CD4-positive, alpha-beta memory T cell (primary cell): ENCODE data around the gene MRPS6. TPM values are rescaled to one million over a fixed set of nuclear protein-coding genes. Genes with fewer than 3 reads are reported as not detected.
A peak's percentile ranks its signal among the peaks of the same experiment; 100 is the strongest.

ENCODE experiments used
- CTCF ChIA-PET: fragments of 350-600 bp; sonication (Branson Sonifier 250); formaldehyde crosslinking; loops from one replicate; lab custom pipeline; 2021; ENCODE audit warnings: inconsistent platforms; ENCODE audit not compliant: partially characterized antibody; lab: Charles Lee
- POLR2A ChIA-PET: fragments of 350-600 bp; sonication (Branson Sonifier 250); formaldehyde crosslinking; loops from one replicate; lab custom pipeline; 2021; ENCODE audit not compliant: partially characterized antibody; lab: Charles Lee
- DNase-seq, 5 donors: peaks; one replicate each; pipeline versions ENCODE4 v3.0.0 to v3.0.0-alpha.2; 2020 to 2022; ENCODE audit warnings: mixed read lengths in 1 of 5
- H3K27ac ChIP-seq: one replicate; pipeline ENCODE4 v1.7.0; 2013; ENCODE audit warnings: low read depth, low read length
- H3K27me3 ChIP-seq: 2 replicates; pipeline ENCODE4 v1.7.0; 2013; ENCODE audit warnings: mild to moderate bottlenecking, low read length, moderate library complexity; ENCODE audit not compliant: insufficient read depth
- H3K36me3 ChIP-seq: 2 replicates; pipeline ENCODE4 v1.7.0; 2013; ENCODE audit warnings: mild to moderate bottlenecking, low read length, moderate library complexity; ENCODE audit not compliant: insufficient read depth
- H3K4me1 ChIP-seq: 2 replicates; pipeline ENCODE4 v1.7.0; 2013; ENCODE audit warnings: mild to moderate bottlenecking, low read length, moderate library complexity; ENCODE audit not compliant: insufficient read depth
- H3K4me3 ChIP-seq, 2 donors: one replicate each; pipeline ENCODE4 v1.7.0; 2013; ENCODE audit warnings: low read length in 2 of 2, mild to moderate bottlenecking in 1 of 2
- H3K9me3 ChIP-seq, 2 donors: one replicate each; pipeline ENCODE4 v1.7.0; 2013; ENCODE audit warnings: low read length in 2 of 2, control low read depth in 1 of 2; ENCODE audit not compliant: control insufficient read depth in 1 of 2
- H3K27ac Mint-ChIP-seq, 7 donors: one replicate each; pipeline ENCODE4 v1.8.0; 2020 to 2021; ENCODE audit warnings: mixed read lengths in 7 of 7, mild to moderate bottlenecking in 6 of 7, inconsistent platforms in 3 of 7, moderate library complexity in 3 of 7
- H3K27me3 Mint-ChIP-seq, 2 donors: one replicate each; pipeline ENCODE4 v1.8.0; 2020 to 2021; ENCODE audit warnings: mixed read lengths in 2 of 2
- H3K36me3 Mint-ChIP-seq, 2 donors: one replicate each; pipeline ENCODE4 v1.8.0; 2020 to 2021; ENCODE audit warnings: mixed read lengths in 2 of 2, inconsistent platforms in 1 of 2, mild to moderate bottlenecking in 1 of 2
- H3K4me1 Mint-ChIP-seq, 4 donors: one replicate each; pipeline ENCODE4 v1.8.0; 2020 to 2021; ENCODE audit warnings: mixed read lengths in 4 of 4, mild to moderate bottlenecking in 1 of 4
- H3K4me3 Mint-ChIP-seq, 8 donors: one replicate each; pipeline ENCODE4 v1.8.0; 2020 to 2021; ENCODE audit warnings: mixed read lengths in 8 of 8, mild to moderate bottlenecking in 7 of 8, moderate library complexity in 6 of 8, inconsistent platforms in 3 of 8
- H3K9me3 Mint-ChIP-seq, 8 donors: one replicate each; pipeline ENCODE4 v1.8.0; 2020 to 2021; ENCODE audit warnings: mixed read lengths in 8 of 8, mild to moderate bottlenecking in 5 of 8, inconsistent platforms in 3 of 8, moderate library complexity in 1 of 8
- intact Hi-C: fragments of 100-400 bp; cut with micrococcal nuclease; formaldehyde crosslinking; loops from one replicate; pipeline ENCODE4 v1.15.1; 2023
- polyA plus RNA-seq, 2 donors: library from polyadenylated mRNA; unstranded; fragments of 300-500 nt; fragmentation: Illumina TruSeq; gene quantifications; one replicate each; pipeline ENCODE4 v1.2.3, GENCODE V29; 2021
- total RNA-seq, 2 experiments: library from RNA; stranded (reverse); gene quantifications; one replicate each; pipeline ENCODE4 v1.2.3, GENCODE V29; 2021

Gene MRPS6
- total and polyA plus RNA-seq, 4 experiments from 2014 or later, result 76.9 to 160 (median 108) TPM

DNA sequence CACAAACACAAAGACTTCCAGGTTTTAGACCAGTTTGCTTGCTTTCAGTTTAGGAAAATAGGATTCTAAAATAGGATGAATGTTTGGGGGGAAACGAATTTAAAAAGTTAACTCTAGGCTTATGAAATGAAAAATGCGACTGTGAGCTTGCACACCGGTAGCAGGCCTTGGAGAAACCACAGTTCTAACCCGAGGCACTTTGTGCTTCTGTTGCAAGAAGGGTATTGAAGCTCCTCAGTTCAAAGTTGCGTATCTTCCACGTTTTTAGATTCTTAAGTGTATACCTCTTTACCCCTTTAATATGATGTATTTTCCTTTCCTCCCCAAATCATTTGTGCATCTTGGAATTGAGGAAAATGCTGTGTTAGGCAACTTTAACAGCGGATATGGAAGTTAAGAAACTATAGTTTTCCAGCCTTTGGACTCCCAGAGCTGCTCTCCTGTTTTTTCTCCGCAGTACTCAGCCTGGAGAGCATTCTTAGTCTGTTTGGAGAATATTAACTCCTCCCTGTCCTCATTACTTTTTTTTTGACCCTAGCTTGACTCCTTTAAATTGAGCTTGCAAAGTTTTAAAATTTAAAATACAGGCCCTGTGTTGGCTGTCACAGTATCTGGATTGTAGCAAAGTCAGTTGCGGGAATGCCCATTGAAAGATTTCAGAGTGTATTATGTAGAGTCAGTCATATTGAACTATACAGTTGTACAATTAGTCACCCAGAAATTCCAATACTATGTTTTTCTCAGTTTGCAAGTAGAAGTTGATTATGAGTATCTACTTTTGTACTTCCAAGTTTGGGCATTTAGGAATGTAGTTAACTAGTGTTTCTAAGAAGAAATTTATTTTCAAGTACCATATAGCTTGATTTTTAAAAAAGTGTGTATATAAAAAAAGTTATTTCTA is 2.6 kb downstream of the MRPS6 start:
- Mint-ChIP-seq H3K9me3 (no peaks in the 10 kb centered on the region), H3K4me3 (peak overlapping the region; percentile 42 to 95 (median 92)), H3K27me3 (no peaks in the 10 kb centered on the region), H3K36me3 (peaks cover 0 to 21% of the 10 kb centered on the region in 2 donors), H3K27ac (peak overlapping the region in 5 of 7 donors; percentile 1 to 95 (median 19)), H3K4me1 (peaks cover 56 to 79% (median 70%) of the 10 kb centered on the region in 4 donors)
- Histone ChIP-seq H3K36me3 (no peaks in the 10 kb centered on the region), H3K27ac (no peak overlapping the region), H3K4me1 (peaks cover 67% of the 10 kb centered on the region), H3K9me3 (no peaks in the 10 kb centered on the region), H3K27me3 (no peaks in the 10 kb centered on the region), H3K4me3 (no peak overlapping the region)
- intact Hi-C loops, result loop anchor here (2.0 to 5.0 kb wide), 4 partner anchors 15 to 433 kb away; partner anchors contain the start of gene ITSN1
- DNase-seq, result no peak
- ChIA-PET POLR2A (interaction anchor here (1.0 to 10.2 kb wide), 10 partner anchors 12 to 152 kb away, joined by 3 to 168 read pairs (median 4); no protein-coding TSS in a partner anchor), CTCF (interaction anchor here (0.8 to 6.3 kb wide), 4 partner anchors 11 to 272 kb away, joined by 3 to 54 read pairs (median 4); no protein-coding TSS in a partner anchor)

DNA sequence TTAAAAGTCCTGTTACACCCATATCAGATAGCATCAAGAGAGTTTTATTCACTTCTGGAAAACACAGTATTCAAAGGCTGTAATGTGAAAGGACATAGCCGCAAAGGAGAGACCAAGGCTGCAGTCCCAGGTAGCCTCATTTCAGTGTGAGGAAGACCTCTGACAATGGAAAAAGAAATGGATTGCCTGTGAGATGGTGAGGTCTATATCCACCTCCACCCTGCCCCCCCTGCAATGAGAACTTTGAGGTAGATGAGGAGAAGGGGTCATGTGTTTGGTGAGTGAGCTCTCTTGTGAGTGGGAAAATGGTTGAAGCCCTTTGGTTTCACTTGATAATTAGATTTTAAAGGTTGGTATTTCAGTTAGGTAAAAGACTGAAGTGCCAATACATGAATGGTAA is 3.5 kb downstream of the MRPS6 start:
- peaks cover 60 to 85% (median 75%) of the 10 kb centered on the region in 4 donors for H3K4me1 Mint-ChIP-seq
- no peak for DNase-seq
- CTCF ChIA-PET, result interaction anchor here (0.9 to 6.3 kb wide), 4 partner anchors 10 to 153 kb away, joined by 3 to 54 read pairs (median 4); no protein-coding TSS in a partner anchor
- no peak overlapping the region for H3K27ac ChIP-seq
- no peaks in the 10 kb centered on the region for H3K9me3 Mint-ChIP-seq
- H3K4me1 ChIP-seq, result peaks cover 75% of the 10 kb centered on the region
- intact Hi-C loops, result loop anchor here (5.0 kb wide), 1 partner anchor 120 kb away; no protein-coding TSS in a partner anchor
- H3K27ac Mint-ChIP-seq, result peak overlapping the region in 4 of 7 donors; percentile 10 to 34 (median 24)
- H3K27me3 ChIP-seq, result no peaks in the 10 kb centered on the region
- POLR2A ChIA-PET, result interaction anchor here (1.6 to 10.2 kb wide), 3 partner anchors 12 to 141 kb away, joined by 3 to 168 read pairs (median 66); no protein-coding TSS in a partner anchor
- peaks cover 2 to 25% of the 10 kb centered on the region in 2 donors for H3K36me3 Mint-ChIP-seq
- H3K4me3 Mint-ChIP-seq, result peak overlapping the region in 6 of 8 donors; percentile 15 to 65 (median 38)
- H3K9me3 ChIP-seq, result no peaks in the 10 kb centered on the region
- no peaks in the 10 kb centered on the region for H3K36me3 ChIP-seq
- no peaks in the 10 kb centered on the region for H3K27me3 Mint-ChIP-seq
- no peak overlapping the region for H3K4me3 ChIP-seq

DNA sequence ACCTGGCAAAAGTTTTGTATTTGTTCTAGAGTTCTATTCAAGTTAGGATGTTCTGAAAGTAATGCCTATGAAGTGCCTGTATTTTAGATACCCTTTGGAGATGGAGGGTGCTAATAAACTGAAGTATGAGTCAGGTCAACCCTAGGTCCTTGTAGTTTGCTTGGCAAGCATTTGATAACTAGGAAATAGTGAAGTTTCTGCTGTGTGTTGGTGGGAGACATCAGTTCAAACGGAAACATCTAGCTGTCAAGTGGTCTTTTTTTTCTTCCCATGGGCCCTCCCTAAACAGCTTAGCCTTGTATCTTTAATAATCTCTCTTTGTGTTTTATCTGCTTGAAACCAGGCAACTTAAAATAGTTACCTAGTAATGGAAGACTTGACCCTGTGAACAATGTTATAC is 4.5 kb downstream of the MRPS6 start:
- Mint-ChIP-seq H3K9me3 (no peaks in the 10 kb centered on the region), H3K27ac (peak overlapping the region in 4 of 7 donors; percentile 1 to 73 (median 24)), H3K36me3 (peaks cover 4 to 30% of the 10 kb centered on the region in 2 donors), H3K4me1 (peaks cover 62 to 87% (median 78%) of the 10 kb centered on the region in 4 donors), H3K4me3 (peak overlapping the region in 6 of 8 donors; percentile 2 to 83 (median 54)), H3K27me3 (no peaks in the 10 kb centered on the region)
- H3K9me3 ChIP-seq, result no peaks in the 10 kb centered on the region
- no peak overlapping the region for H3K27ac ChIP-seq
- no peaks in the 10 kb centered on the region for H3K27me3 ChIP-seq
- intact Hi-C loops, result loop anchor here (5.0 kb wide), 1 partner anchor 119 kb away; no protein-coding TSS in a partner anchor
- H3K4me3 ChIP-seq, result no peak overlapping the region
- H3K4me1 ChIP-seq, result peaks cover 85% of the 10 kb centered on the region
- ChIA-PET POLR2A (interaction anchor here (0.8 to 10.2 kb wide), 4 partner anchors 12 to 153 kb away, joined by 3 to 168 read pairs (median 36); no protein-coding TSS in a partner anchor), CTCF (interaction anchor here (0.6 to 6.3 kb wide), 3 partner anchors 52 to 154 kb away, joined by 3 to 54 read pairs (median 4); no protein-coding TSS in a partner anchor)
- H3K36me3 ChIP-seq, result no peaks in the 10 kb centered on the region
- DNase-seq, result no peak

DNA sequence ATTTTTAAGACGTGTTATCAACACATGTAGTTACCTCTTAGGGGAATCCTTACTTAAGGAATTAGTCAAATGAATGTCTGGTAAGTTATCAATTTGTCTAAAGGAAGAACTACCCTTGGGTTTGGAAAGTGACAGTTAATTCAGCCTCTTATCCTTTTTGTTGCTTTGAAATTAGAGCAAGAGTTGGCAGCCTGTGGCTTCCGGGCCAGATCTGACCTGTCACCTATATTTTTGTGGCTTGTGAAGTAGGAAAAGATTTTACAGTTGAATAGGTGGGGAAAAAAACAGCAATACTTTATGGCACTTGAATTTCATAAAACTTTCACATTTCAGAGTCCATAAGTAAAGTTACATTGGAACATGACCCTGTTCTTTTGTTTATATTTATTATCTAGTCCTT is 5.5 kb downstream of the MRPS6 start:
- no peaks in the 10 kb centered on the region for H3K27me3 ChIP-seq
- intact Hi-C loops, result loop anchor here (5.0 kb wide), 1 partner anchor 118 kb away; no protein-coding TSS in a partner anchor
- Mint-ChIP-seq H3K36me3 (peaks cover 12 to 36% of the 10 kb centered on the region in 2 donors), H3K27ac (peak overlapping the region in 6 of 7 donors; percentile 10 to 73 (median 38)), H3K27me3 (no peaks in the 10 kb centered on the region), H3K4me3 (peak overlapping the region; percentile 7 to 83 (median 48)), H3K4me1 (peaks cover 69 to 97% (median 88%) of the 10 kb centered on the region in 4 donors), H3K9me3 (no peaks in the 10 kb centered on the region)
- peaks cover 96% of the 10 kb centered on the region for H3K4me1 ChIP-seq
- H3K9me3 ChIP-seq, result no peaks in the 10 kb centered on the region
- H3K27ac ChIP-seq, result no peak overlapping the region
- peak; percentile 14 to 42 (median 25) for DNase-seq
- POLR2A ChIA-PET, result interaction anchor here (0.6 to 10.2 kb wide), 4 partner anchors 122 to 154 kb away, joined by 3 to 168 read pairs (median 36); no protein-coding TSS in a partner anchor
- no peaks in the 10 kb centered on the region for H3K36me3 ChIP-seq
- CTCF ChIA-PET, result interaction anchor here (1.4 to 6.3 kb wide), 2 partner anchors 155 kb away, joined by 5 to 54 read pairs; no protein-coding TSS in a partner anchor
- no peak overlapping the region for H3K4me3 ChIP-seq

DNA sequence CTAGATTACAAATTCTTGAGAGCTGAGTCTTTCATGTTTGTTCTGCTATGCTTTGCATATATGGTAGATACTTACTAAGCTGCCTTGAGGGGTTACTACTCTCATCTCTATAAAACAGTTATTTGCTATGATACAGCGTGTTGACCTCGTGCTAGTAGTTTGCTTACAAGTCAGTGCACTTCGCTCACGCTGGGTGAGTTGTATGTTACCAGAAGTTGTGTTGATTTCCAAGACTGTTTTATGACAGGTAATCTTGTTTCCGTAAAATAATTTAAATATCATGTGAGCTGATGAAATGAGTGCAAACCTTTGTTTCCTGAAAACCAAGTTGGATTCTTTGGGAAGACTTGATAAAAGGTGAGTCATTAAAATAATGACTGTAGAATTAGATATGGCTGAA is 7.3 kb downstream of the MRPS6 start:
- H3K9me3 Mint-ChIP-seq, result no peaks in the 10 kb centered on the region
- H3K4me1 Mint-ChIP-seq, result peaks cover 64 to 93% (median 79%) of the 10 kb centered on the region in 4 donors
- H3K27ac Mint-ChIP-seq, result no peak overlapping the region
- Histone ChIP-seq H3K4me3 (no peak overlapping the region), H3K9me3 (no peaks in the 10 kb centered on the region), H3K27me3 (no peaks in the 10 kb centered on the region), H3K4me1 (peaks cover 90% of the 10 kb centered on the region), H3K27ac (no peak overlapping the region), H3K36me3 (no peaks in the 10 kb centered on the region)
- DNase-seq, result no peak
- ChIA-PET POLR2A (interaction anchor here (10.2 kb wide), 1 partner anchor 132 kb away, joined by 168 read pairs; no protein-coding TSS in a partner anchor), CTCF (interaction anchor here (1.4 to 1.6 kb wide), 2 partner anchors 11 to 121 kb away, joined by 3 to 4 read pairs; no protein-coding TSS in a partner anchor)
- H3K36me3 Mint-ChIP-seq, result peaks cover 17 to 29% of the 10 kb centered on the region in 2 donors
- intact Hi-C loops, result no loop called here
- H3K4me3 Mint-ChIP-seq, result peak overlapping the region in 2 of 8 donors; percentile 59 to 74
- H3K27me3 Mint-ChIP-seq, result no peaks in the 10 kb centered on the region

DNA sequence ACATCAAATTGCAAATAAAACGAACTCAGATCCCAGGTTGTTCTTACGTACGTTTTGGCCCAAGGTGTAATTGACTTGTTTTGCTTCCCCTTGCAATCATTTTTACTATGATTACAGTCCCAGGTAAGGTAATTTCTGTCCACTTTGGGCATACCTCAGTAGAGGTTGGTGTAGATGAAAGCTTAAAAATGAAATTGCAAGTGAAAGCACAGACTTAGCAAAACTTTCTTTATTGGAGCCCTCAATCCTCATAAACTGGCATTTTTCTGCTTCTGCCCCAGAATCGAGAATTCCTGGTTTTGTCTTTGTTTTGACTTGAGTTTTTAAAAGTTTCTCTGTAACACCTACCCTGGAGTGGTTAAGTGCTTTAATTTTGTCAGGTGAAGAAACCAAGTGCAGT is 9.4 kb downstream of the MRPS6 start:
- ChIA-PET CTCF (interaction anchor here (1.9 kb wide), 1 partner anchor 159 kb away, joined by 7 read pairs; no protein-coding TSS in a partner anchor), POLR2A (interaction anchor here (0.7 to 1.2 kb wide), 4 partner anchors 8 to 137 kb away, joined by 3 to 4 read pairs (median 4); no protein-coding TSS in a partner anchor)
- Mint-ChIP-seq H3K9me3 (no peaks in the 10 kb centered on the region), H3K4me3 (peak overlapping the region in 5 of 8 donors; percentile 4 to 57 (median 18)), H3K36me3 (peaks cover 17 to 29% of the 10 kb centered on the region in 2 donors), H3K27ac (no peak overlapping the region), H3K4me1 (peaks cover 47 to 73% (median 61%) of the 10 kb centered on the region in 4 donors), H3K27me3 (no peaks in the 10 kb centered on the region)
- peaks cover 91% of the 10 kb centered on the region for H3K4me1 ChIP-seq
- H3K9me3 ChIP-seq, result no peaks in the 10 kb centered on the region
- intact Hi-C loops, result no loop called here
- H3K4me3 ChIP-seq, result no peak overlapping the region
- no peak overlapping the region for H3K27ac ChIP-seq
- DNase-seq, result no peak
- H3K27me3 ChIP-seq, result no peaks in the 10 kb centered on the region
- no peaks in the 10 kb centered on the region for H3K36me3 ChIP-seq
